Measurements from ENCODE around the gene PFDN2. TPM values are rescaled to one million over a fixed set of nuclear protein-coding genes. Genes with fewer than 3 reads are reported as not detected.

Gene PFDN2
- total and polyA plus RNA-seq, 7 donors = 40.7 to 115 (median 63.4) TPM

- Histone ChIP-seq H3K36me3 (no peaks in the 10 kb centered on the region), H3K9me3 (no peaks in the 10 kb centered on the region), H3K27ac (no peak overlapping the region), H3K4me3 (no peak overlapping the region), H3K4me1 (no peaks in the 10 kb centered on the region), H3K27me3 (peaks cover 0 to 4% (median 0%) of the 10 kb centered on the region in 3 donors)
- TF ChIP-seq CTCF (IDR thresholded peaks at IDR 0.05) (no peak), POLR2AphosphoS5 (IDR thresholded peaks at IDR 0.05) (no peak), EP300 (IDR thresholded peaks at IDR 0.05) (no peak), POLR2A (IDR thresholded peaks at IDR 0.05) (no peak)
- 44 to 73% methylated on average over 10 of the region's 10 CpGs for WGBS, 2 donors
- DNase-seq = no peak
- intact Hi-C loops (cut with DNase I) = no loop called here
These were observed 33.9 kb downstream of the PFDN2 start for GRCh38 chr1:161083748-161084596.

- H3K4me1 ChIP-seq = no peaks in the 10 kb centered on the region
- TF ChIP-seq POLR2AphosphoS5 (IDR thresholded peaks at IDR 0.05) = peak in 1 of 4 donors; percentile 13
- TF ChIP-seq EP300 (IDR thresholded peaks at IDR 0.05) = no peak
- H3K9me3 ChIP-seq = no peaks in the 10 kb centered on the region
- no peak overlapping the region for H3K4me3 ChIP-seq
- intact Hi-C loops (cut with DNase I) = no loop called here
- peaks cover 0 to 4% (median 0%) of the 10 kb centered on the region in 3 donors for H3K27me3 ChIP-seq
- DNase-seq = peak; percentile 84
- no peaks in the 10 kb centered on the region for H3K36me3 ChIP-seq
- WGBS, 2 donors = 35 to 65% methylated on average over 8 of the region's 8 CpGs
- H3K27ac ChIP-seq = peak overlapping the region in 1 of 4 donors; percentile 45
These were observed 34.7 kb downstream of the PFDN2 start for GRCh38 chr1:161082996-161083747.

- TF ChIP-seq POLR2AphosphoS5 (IDR thresholded peaks at IDR 0.05) = no peak
- no peak for TF ChIP-seq CTCF (IDR thresholded peaks at IDR 0.05)
- no peak for TF ChIP-seq EP300 (IDR thresholded peaks at IDR 0.05)
- no peak for TF ChIP-seq POLR2A (IDR thresholded peaks at IDR 0.05)
- DNase-seq = no peak
- WGBS, 2 donors = 90 to 91% methylated on average over 2 of the region's 2 CpGs
These were observed 35.4 kb downstream of the PFDN2 start for GRCh38 chr1:161082483-161082882.

GRCh38 chr1:161081519-161081918 lies 36.3 kb downstream of the PFDN2 start:
- no peak overlapping the region for H3K27ac ChIP-seq
- H3K9me3 ChIP-seq = no peaks in the 10 kb centered on the region
- intact Hi-C loops (cut with DNase I) = no loop called here
- DNase-seq = no peak
- H3K4me1 ChIP-seq = no peaks in the 10 kb centered on the region
- H3K27me3 ChIP-seq = peaks cover 0 to 4% (median 0%) of the 10 kb centered on the region in 3 donors
- 75 to 78% methylated on average over 5 of the region's 5 CpGs for WGBS, 2 donors
- TF ChIP-seq POLR2AphosphoS5 (IDR thresholded peaks at IDR 0.05) = no peak
- TF ChIP-seq CTCF (IDR thresholded peaks at IDR 0.05) = no peak
- TF ChIP-seq POLR2A (IDR thresholded peaks at IDR 0.05) = no peak
- H3K4me3 ChIP-seq = no peak overlapping the region
- no peaks in the 10 kb centered on the region for H3K36me3 ChIP-seq

More at GRCh38 chr1:161082483-161082882, 35.4 kb downstream of the PFDN2 start:
- Histone ChIP-seq H3K4me1 (no peaks in the 10 kb centered on the region), H3K9me3 (no peaks in the 10 kb centered on the region), H3K4me3 (no peak overlapping the region), H3K36me3 (no peaks in the 10 kb centered on the region), H3K27ac (no peak overlapping the region), H3K27me3 (peaks cover 0 to 4% (median 0%) of the 10 kb centered on the region in 3 donors)
- intact Hi-C loops (cut with DNase I) = no loop called here
